Spleen (tissue), 7 donors: ENCODE results near the gene PRPH.

Experiments
- POLR2A ChIP-seq, 3 donors: fragments of 450-650 bp; IDR thresholded peaks; one replicate each; pipeline ENCODE4 v1.5.1; 2017; ENCODE audit warnings: antibody characterized with exemption in 3 of 3, mild to moderate bottlenecking in 1 of 3
- TF ChIP-seq, protein P1 (sequence below), 11 experiments: fragments of 200-600 bp in 7 of 11; fragments of 450-650 bp in 4 of 11; sonication (generic) in 4 of 11; IDR thresholded peaks in 8 of 11; conservative IDR thresholded peaks in 3 of 11; 1 replicate in 7 of 11; 2 replicates in 4 of 11; pipeline versions ENCODE4 v1.4.0 to v1.8.0; 2016 to 2021; ENCODE audit warnings: antibody characterized with exemption in 11 of 11, inconsistent platforms in 4 of 11, mild to moderate bottlenecking in 1 of 11
- donor health status: DM: no; HTN: no; CAD: no; lungs with moderate emphysema.
- donor health status: DM: no; HTN: no; CAD: no.
- donor health status: DM: no; HTN: no; CAD: no.

- TF ChIP-seq, protein P1, sequence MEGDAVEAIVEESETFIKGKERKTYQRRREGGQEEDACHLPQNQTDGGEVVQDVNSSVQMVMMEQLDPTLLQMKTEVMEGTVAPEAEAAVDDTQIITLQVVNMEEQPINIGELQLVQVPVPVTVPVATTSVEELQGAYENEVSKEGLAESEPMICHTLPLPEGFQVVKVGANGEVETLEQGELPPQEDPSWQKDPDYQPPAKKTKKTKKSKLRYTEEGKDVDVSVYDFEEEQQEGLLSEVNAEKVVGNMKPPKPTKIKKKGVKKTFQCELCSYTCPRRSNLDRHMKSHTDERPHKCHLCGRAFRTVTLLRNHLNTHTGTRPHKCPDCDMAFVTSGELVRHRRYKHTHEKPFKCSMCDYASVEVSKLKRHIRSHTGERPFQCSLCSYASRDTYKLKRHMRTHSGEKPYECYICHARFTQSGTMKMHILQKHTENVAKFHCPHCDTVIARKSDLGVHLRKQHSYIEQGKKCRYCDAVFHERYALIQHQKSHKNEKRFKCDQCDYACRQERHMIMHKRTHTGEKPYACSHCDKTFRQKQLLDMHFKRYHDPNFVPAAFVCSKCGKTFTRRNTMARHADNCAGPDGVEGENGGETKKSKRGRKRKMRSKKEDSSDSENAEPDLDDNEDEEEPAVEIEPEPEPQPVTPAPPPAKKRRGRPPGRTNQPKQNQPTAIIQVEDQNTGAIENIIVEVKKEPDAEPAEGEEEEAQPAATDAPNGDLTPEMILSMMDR (IDR thresholded peaks at IDR 0.05 in 8 of 11, conservative IDR thresholded peaks at IDR 0.05 in 3 of 11): no peak
- no peak for TF ChIP-seq POLR2A (IDR thresholded peaks at IDR 0.05)
Measured at GRCh38 chr12:49261721-49262120, 33.2 kb upstream of the PRPH start.
